Upper lobe of left lung (tissue), 4 donors: ENCODE data around the gene TTLL8.

Experiments
- POLR2A ChIP-seq, 4 donors: fragments of 450-650 bp; IDR thresholded peaks; one replicate each; pipeline ENCODE4 v1.5.1; 2016 to 2017; ENCODE audit warnings: antibody characterized with exemption in 4 of 4, mild to moderate bottlenecking in 2 of 4
- TF ChIP-seq, protein P1 (sequence below), 6 experiments: fragments of 450-650 bp in 4 of 6; fragments of 200-600 bp in 2 of 6; sonication (generic) in 2 of 6; IDR thresholded peaks; one replicate each; pipeline ENCODE4 v1.5.1; 2016 to 2019; ENCODE audit warnings: antibody characterized with exemption in 6 of 6

- TF ChIP-seq, protein P1, sequence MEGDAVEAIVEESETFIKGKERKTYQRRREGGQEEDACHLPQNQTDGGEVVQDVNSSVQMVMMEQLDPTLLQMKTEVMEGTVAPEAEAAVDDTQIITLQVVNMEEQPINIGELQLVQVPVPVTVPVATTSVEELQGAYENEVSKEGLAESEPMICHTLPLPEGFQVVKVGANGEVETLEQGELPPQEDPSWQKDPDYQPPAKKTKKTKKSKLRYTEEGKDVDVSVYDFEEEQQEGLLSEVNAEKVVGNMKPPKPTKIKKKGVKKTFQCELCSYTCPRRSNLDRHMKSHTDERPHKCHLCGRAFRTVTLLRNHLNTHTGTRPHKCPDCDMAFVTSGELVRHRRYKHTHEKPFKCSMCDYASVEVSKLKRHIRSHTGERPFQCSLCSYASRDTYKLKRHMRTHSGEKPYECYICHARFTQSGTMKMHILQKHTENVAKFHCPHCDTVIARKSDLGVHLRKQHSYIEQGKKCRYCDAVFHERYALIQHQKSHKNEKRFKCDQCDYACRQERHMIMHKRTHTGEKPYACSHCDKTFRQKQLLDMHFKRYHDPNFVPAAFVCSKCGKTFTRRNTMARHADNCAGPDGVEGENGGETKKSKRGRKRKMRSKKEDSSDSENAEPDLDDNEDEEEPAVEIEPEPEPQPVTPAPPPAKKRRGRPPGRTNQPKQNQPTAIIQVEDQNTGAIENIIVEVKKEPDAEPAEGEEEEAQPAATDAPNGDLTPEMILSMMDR (IDR thresholded peaks at IDR 0.05), result no peak
- no peak for TF ChIP-seq POLR2A (IDR thresholded peaks at IDR 0.05)
These were observed 25.5 kb upstream of the TTLL8 start for GRCh38 chr22:50083462-50084079.
